ENCODE measurements around the gene TSSK6.

DNA sequence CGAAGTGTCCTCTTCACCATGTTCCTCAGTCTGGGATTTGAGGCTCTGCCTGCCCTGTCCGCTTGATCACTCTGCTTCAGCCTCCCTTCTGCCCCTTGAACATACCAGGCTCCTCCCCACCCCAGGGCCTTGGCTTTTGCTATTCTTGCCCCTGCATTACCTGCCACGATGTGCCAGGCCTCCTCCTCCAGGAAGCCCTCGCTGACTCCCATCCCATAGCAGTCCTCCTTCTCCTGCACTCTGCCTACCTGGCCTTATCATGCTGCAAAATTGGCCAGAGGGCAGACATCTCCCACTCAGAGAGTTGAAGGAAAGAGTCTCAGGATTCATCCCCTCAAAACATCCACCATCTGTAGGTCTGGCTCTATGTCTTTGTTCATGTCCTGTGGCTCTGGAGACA lies 15.5 kb upstream of the TSSK6 start:
- TF ChIP-seq, protein P1, sequence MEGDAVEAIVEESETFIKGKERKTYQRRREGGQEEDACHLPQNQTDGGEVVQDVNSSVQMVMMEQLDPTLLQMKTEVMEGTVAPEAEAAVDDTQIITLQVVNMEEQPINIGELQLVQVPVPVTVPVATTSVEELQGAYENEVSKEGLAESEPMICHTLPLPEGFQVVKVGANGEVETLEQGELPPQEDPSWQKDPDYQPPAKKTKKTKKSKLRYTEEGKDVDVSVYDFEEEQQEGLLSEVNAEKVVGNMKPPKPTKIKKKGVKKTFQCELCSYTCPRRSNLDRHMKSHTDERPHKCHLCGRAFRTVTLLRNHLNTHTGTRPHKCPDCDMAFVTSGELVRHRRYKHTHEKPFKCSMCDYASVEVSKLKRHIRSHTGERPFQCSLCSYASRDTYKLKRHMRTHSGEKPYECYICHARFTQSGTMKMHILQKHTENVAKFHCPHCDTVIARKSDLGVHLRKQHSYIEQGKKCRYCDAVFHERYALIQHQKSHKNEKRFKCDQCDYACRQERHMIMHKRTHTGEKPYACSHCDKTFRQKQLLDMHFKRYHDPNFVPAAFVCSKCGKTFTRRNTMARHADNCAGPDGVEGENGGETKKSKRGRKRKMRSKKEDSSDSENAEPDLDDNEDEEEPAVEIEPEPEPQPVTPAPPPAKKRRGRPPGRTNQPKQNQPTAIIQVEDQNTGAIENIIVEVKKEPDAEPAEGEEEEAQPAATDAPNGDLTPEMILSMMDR (optimal IDR thresholded peaks at IDR 0.05 in 1 of 3, IDR thresholded peaks at IDR 0.05 in 1 of 3, conservative IDR thresholded peaks at IDR 0.05 in 1 of 3; ENCODE audit: extremely low read depth in 1 of 3, insufficient read depth in 2 of 3, low read length in 3 of 3) = no peak
- TF ChIP-seq EZH2 (IDR thresholded peaks at IDR 0.05; ENCODE audit: low read length) = no peak
